HEK293 (cell line): Measurements from ENCODE around the gene AFAP1L2.

Experiments
- MZF1 ChIP-seq: fragments of 450-650 bp; formaldehyde crosslinking; IDR thresholded peaks from 2 replicates; pipeline ENCODE4 v1.5.1; 2017; ENCODE audit warnings: missing biosample characterization, missing genetic modification characterization, borderline replicate concordance
- PRDM1 ChIP-seq: fragments of 450-650 bp; formaldehyde crosslinking; IDR thresholded peaks from 2 replicates; pipeline ENCODE4; 2016; ENCODE audit warnings: missing biosample characterization, missing genetic modification characterization
- ZNF23 ChIP-seq: fragments of 450-650 bp; formaldehyde crosslinking; IDR thresholded peaks from 2 replicates; pipeline ENCODE4 v1.5.1; 2016; ENCODE audit warnings: missing biosample characterization, missing genetic modification characterization, borderline replicate concordance
- ZNF350 ChIP-seq: fragments of 450-650 bp; formaldehyde crosslinking; IDR thresholded peaks from 2 replicates; pipeline ENCODE4 v1.5.0; 2017; ENCODE audit warnings: missing biosample characterization, mild to moderate bottlenecking, missing genetic modification characterization
- ZNF398 ChIP-seq: fragments of 450-650 bp; formaldehyde crosslinking; IDR thresholded peaks from 2 replicates; pipeline ENCODE4 v1.5.1; 2017; ENCODE audit warnings: missing biosample characterization, missing genetic modification characterization

- TF ChIP-seq ZNF350 (tag by site-specific recombination) = no peak
- no peak for TF ChIP-seq PRDM1 (tag by site-specific recombination)
- TF ChIP-seq MZF1 (tag by site-specific recombination) = no peak
- no peak for TF ChIP-seq ZNF398 (tag by site-specific recombination)
- TF ChIP-seq ZNF23 (tag by site-specific recombination) = no peak
Measured at GRCh38 chr10:114259824-114260223, 144.5 kb downstream of the AFAP1L2 start.
